ENCODE data around the gene AMPH. TPM values are rescaled to one million over a fixed set of nuclear protein-coding genes. Genes with fewer than 3 reads are reported as not detected.
"Not testable (repeated sequence)": the region's sequence is repeated elsewhere in the genome, so short reads cannot be mapped to it uniquely, and the experiment has no call there.

Gene AMPH
- total RNA-seq, 1 experiment from 2014 or later: 1.3 TPM

DNA sequence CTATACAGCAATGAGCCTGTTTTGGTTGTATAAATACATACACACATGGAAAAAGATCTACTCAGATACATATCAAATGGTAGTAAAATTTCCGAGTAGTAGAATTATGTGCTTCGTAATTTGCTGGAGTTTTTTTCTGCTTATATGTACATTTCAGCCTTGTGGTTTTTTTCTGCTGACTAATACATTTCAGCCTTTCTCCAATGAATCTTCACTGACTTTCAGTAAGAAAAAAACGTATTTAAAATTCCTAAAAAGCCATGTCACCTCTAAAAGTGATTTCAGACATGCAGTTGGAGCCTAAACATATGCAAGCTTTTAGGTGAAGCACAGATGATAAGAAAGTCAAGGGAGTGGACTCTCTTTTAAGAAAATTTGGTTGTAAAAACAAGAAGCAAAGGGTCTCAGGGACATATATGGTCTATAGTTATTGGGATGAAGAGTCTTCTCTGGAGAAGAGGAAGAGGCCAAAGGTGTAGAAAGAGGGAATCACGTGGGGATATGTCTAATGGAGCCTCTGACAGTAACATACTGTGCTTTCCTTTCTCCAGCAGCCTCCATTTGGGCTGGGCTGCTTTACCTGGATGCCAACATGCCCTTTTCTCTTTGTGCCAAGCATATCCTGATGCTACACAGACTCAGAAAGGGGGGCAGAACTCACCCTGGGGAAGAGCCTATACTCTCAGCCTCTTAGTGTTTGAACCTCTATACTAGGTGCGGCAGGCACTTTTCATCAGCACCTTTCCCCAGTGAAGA, 2.4 kb downstream of the AMPH start:
- DNase-seq (ENCODE audit: low read depth): peak; percentile 49

DNA sequence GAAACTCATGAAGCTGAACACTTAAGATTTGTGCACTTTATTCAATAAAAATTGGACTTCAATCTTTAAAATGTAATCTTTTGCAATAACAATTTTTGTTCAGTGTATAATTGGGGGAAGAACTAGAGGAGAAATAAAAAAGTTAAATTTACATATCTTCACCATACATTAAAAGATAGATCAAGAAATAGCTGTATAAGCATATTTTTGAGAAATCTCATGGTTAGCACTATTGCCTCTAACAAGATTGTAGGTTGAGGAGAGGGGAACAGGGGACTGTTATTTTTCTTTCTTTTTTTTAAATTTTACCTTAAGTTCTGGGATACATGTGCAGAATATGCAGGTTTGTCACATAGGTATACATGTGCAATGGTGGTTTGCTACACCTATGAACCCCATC, 5.3 kb downstream of the AMPH start:
- no peak for DNase-seq (ENCODE audit: low read depth)

- no peak for DNase-seq (ENCODE audit: low read depth)
Observed at GRCh38 chr7:38615665-38616064, 15.5 kb downstream of the AMPH start.

DNA sequence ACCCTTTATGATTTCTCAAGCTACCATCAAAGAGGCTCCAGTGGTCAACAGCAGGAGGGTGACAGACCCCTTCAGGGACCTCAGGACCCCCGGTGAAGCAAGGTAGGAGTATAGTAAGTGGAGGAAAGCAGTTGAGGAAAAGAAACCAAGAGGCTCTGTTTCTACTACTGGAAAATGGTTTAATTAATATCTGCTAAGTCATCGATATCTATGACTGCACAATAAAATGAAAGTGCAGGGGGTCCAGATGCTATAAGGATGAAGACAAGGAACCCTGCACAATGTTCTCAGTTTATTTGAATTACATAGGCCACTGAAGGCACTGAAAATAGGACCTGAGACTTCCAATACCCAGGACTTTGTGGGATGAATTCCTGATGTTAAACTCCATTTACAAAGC, 23.7 kb downstream of the AMPH start:
- DNase-seq (ENCODE audit: low read depth): no peak

DNA sequence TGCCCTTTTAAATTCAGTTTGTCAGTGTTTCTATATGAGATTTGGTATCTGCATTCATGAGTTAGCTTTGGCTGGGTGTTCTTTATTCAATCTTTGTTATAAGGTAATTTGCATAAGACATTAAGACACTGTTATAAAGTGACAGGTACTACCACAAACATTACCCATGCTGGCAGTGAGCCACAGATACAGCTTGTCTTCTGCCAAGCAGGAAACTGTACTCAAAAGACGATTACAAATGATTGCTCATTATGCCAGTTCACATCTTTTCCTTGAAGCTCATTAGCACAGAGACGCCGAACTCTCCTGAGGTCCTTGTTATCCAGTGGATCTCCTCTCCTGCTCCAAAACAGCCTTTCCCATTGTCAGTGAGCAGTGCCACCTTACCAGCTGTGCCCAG, 30.4 kb downstream of the AMPH start:
- no peak for DNase-seq (ENCODE audit: low read depth)

- no peak for DNase-seq (ENCODE audit: low read depth)
Observed at GRCh38 chr7:38594949-38595348, 36.2 kb downstream of the AMPH start.

DNA sequence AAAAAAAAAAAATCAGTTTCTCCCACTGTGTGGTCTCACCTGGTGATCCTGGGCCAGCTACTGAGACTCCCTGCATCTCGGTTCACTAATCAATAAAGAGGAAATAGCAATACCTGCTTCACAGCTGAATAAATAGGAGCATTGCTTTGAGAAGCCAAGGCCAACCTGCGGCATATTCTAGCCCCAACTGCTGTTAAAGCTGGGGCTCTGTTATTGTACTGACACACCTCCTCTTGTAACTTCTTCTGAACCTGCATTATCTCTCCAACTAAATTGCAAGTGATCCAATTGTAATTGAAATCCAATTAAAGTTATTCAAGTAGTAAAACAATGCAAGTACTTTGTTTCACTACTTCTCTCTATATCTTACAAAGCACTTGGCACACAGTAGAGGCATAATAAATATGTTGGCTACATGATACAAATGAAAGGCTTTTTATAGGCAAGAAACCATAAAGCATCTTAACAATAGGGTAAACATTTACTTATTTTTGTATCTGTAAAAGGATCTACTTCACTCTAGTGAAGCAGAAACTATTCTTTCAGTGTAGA, 38.4 kb downstream of the AMPH start:
- no peak for DNase-seq (ENCODE audit: low read depth)

DNA sequence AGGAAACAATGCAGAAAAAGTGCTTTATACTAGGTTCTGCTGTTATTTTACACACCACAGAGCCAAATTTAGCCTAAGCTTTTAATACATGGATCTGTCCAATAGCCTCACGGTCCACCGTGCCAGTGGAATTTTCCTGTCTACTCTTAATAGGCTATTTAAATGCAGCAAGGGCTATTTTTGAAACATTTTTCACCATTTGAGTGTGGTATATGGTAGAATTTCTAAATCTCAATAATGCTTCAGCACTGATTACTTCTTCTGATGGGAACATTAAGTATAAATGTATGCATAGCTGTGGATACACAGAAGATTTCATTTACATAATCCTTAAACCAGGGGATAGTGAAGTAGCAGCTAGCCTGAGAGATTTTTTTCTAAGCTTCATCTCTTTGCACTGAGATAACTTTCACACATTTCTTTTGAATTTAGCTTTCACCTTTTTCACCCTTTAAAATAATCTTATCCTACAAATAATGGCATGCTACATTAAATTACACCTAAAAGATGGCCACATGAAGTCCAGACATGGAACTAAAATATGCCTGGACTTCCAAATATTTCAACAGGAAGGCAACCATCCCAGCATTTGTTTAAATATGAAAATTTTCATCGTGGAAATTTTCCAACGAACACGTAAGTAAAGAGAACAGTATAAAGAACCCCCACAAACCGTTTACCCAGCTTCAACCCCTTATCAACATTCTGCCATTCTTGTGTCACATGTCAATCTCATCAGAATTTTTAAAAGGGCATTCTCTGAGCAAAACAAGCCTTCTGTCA, 45.4 kb downstream of the AMPH start:
- no peak for DNase-seq (ENCODE audit: low read depth)

DNA sequence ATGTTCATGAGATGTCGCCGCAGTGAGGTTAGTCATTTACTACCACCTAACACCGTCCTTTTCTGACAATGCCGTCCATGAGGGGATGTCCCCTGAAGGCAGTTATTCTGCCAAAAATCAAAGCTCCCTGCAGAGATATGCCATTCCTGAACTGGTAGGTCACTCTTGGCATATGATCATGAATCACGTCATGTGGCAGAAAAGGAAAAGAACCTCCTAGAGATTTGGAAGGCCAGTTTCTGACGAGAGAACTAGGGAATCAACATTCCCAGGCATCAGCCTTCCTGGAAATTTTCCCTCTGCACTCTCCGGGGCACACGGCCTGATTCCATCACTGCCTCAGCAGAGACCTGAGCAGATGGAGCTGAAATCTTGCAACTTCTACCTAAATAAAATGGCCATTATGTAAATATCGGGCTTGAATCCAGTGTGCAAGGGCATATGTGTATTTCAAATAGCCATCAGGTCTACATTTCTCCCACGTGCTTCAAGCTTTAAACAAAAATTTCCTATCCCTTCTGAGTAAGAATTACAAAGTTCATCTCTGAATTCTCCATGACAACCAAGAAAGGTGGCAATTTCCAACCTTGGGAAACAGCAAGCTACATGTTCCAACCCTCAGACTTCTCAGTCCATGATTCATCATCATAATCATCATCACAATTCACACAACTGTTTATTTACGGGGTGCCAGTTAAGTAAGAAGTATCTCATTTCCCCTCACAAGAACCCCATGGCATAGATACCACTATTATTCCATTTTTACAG, 46.5 kb downstream of the AMPH start:
- DNase-seq (ENCODE audit: low read depth): peak; percentile 77

DNA sequence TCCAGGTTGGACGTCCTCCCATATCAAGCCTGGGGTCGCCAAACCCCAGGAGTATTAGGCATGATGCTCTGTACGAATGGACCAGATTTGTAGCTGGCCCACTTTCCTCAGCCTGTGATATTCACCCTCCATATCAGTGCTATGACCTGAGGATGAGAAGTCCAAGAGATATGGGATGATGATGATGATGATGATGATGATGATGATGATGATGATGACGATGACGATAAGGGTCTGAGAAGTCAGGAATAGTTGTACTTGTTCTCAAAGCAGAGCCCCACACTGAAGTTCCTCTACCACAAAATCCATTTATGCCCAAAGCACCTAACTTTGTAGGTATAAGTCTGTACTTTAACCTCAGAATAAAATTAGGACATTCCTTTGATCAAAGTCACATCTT, 50.7 kb downstream of the AMPH start:
- no peak for DNase-seq (ENCODE audit: low read depth)

GRCh38 chr7:38574086-38574485, 57.1 kb downstream of the AMPH start:
- DNase-seq (ENCODE audit: low read depth): peak; percentile 14

DNA sequence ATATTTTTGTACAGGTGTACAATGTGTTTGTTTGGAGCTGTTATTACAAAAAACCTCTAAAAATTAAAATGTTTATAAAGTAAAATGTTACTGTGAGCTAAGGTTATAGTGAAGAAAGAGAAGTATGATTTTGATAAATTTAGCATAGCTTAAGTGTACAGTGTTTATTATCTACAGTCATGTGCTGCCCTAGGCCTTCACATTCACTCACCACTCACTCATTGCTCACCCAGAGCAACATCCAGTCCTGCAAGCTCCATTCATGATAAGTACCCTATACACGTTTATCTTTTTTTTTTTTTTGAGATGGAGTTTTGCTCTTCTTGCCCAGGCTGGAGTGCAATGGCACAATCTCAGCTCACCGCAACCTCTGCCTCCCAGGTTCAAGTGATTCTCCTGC, 59.6 kb downstream of the AMPH start:
- not testable (repeated sequence) for DNase-seq (ENCODE audit: low read depth)

DNA sequence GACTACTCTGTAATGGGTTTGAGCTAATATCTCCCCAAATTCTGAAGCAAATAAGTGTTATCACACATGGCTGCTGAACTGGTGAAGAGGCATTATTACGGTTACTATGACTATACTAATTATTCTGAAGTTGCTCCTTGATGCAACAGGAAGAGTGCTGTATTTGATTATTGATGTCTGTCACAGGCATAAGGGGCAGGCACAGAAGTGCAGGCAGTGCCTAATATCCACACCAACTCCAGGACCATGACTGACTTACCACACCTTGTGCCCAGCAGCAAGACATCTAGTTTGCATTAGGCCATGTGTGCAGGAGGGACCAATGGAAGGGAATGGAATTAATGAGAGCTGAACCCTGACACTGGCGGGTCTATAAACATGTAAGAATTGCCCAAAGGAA, 62.7 kb downstream of the AMPH start:
- no peak for DNase-seq (ENCODE audit: low read depth)

GRCh38 chr7:38565289-38565688, 65.9 kb downstream of the AMPH start:
- no peak for DNase-seq (ENCODE audit: low read depth)

DNA sequence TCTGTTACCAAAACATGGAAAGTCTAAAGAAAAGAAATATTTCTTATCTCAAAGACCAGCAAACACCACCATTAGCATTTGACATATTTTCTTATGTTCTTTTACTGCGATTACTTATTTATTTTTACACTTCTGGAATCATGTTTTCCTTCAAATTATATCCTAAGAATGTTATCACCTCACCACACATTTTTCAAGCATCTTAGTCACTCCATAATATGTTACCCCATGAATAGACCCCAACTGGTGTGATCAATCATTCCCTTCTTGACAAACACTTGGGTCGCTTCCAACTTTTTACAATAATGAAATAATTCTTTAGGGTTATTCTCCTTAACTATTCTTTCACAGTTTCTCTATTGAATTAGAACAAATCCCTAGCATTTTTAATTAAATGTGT, 67.4 kb downstream of the AMPH start:
- DNase-seq (ENCODE audit: low read depth): no peak

DNA sequence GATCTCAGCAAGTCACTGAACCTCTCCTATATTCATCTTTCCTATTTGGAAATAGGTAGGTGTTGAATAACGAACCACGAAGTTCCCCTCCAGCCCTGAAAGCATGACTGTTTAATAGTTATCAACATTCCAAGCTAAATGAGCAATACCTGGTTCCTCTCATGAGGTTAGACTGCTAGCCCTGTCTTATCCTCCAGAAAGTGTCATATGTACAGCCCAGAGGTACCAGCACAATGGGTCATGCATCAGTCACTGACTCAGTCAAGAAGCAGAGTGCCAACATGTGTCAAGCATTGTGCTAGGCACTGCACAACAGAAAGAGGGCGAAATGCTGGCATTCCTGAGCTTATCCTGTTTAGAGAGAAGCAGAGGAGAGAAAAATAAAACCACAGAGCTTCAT, 70.0 kb downstream of the AMPH start:
- DNase-seq (ENCODE audit: low read depth): peak; percentile 85

DNA sequence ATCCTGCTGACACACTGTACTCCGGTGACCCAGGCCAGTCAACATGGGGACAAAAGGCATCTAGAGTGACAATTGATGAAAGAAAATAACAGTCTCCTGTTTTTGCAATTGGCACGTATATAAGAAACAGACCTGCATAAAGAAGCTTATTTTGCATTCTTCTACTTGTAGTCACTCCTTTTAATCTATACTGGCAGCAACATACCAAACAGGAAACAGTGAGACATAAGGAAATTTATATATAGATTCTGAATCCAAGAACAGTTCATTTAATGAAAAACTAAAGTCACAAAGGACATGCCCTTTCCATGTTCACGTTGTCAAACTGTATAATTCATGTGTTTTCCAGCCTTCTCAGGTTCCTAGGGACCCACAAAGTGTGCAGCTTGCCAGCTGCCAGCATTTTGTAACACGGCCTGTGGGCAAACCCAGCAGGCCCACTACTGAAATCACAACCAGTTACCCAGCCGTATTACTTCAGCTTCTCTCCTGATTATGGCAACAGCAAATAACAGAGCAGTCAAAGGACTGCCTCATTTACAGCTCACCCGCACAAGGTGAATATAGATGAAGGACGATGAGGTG, 72.3 kb downstream of the AMPH start:
- peak; percentile 15 for DNase-seq (ENCODE audit: low read depth)

GRCh38 chr7:38554586-38554985, 76.6 kb downstream of the AMPH start:
- DNase-seq (ENCODE audit: low read depth): no peak

GRCh38 chr7:38550836-38551235, 80.3 kb downstream of the AMPH start:
- no peak for DNase-seq (ENCODE audit: low read depth)

DNA sequence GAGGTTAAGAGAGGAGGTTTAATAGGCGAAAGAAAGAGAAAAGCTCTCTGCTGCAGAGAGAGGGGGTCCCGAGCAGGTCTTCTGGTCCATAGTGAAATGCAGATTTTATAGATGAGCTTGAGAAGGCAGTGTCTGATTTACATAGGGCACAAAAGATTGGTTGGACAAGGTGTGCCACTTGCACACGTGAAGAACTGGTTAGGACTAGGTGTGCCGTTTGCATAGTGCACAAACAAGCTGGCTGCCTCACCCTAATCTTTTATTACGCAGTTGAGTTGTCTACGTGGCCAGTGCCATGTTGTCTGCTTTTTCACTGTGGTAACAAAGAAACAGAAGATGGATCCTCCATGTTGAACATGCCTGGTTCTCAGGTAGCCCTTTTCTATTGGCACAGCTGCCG, 82.6 kb downstream of the AMPH start:
- no peak for DNase-seq (ENCODE audit: low read depth)

DNA sequence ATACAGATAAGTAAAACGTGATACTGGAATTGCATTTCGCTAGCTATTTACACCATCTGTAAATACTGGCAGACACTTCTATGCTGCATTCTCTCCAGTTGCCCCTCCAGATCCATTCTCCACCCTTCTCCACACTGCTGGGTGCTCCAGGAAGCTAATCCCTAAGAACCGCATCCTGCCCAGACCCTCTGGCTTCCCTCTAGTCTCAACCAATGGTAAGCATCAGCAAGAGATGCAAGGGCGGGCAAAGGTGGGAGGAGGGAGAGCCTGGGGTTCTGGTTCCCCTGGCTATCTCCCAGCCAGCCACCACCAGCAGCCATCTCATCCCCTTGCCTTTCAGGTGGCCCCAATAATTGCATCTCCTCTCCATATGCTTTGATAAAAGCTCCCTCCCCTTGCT, 84.4 kb downstream of the AMPH start:
- no peak for DNase-seq (ENCODE audit: low read depth)

DNA sequence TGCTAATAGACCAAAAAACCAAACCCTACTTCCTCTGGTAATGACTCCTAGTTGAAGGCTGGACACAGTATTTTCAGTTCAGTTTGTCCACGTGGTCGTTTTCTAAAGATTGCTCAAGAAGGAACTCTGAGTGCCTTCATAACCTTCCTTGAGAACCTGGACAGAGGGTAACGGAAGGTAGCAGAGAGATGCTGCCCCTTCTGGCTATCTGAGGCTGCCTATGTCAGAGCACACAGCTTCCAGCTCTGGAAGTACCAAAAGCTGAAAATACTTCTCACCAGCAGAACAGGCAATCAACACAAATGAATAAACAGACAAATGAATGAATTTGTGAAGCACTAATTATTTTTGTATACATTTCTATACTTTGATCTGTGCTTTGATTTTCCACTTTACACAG, 85.2 kb downstream of the AMPH start:
- DNase-seq (ENCODE audit: low read depth): no peak
